ENCODE data around the gene FANCE. TPM values are rescaled to one million over a fixed set of nuclear protein-coding genes. Genes with fewer than 3 reads are reported as not detected.
A peak's percentile ranks its signal among the peaks of the same experiment; 100 is the strongest.

FANCE gene
- total RNA-seq, 2 donors from 2014 or later, result 4.9 to 9.2 TPM

DNA sequence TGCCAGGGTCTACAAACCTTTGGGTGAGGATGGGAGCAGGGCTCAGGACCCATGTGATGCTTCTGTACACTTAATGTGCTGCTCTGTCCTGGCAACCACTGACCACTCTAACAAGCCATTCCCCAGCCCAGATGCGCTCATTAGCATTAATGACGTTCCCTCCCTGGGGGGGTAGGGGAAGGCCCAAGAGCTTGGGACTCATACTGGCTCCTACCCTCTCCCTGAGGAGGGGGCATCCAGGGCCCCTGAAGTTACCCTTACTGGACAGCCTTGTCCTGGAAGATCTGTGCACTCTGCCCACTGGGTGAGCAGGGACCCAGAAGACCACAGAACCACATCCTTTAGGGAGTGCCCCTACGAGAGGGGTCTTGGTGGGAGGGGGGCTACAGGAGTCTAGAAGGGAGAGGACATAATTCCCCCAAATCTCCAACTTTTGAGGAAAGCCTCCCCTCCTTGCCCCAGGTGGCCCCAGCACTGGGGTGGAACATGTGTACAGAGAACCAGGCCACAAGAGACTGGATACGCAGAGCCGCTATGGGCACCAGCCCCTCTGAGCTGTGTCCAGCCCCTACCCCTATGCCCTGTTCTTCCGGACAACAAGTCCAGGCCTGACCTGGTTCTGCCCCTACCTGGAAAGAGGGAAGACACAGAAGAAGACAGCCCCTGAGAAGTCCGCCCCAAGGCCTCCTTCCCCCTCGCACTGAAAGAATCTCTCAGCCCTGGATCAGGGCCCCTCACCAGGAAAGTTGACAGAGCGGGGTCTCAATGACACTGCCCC is 43.3 kb downstream of the FANCE start:
- H3K36me3 ChIP-seq (replicated peaks in 1 of 2; ENCODE audit: insufficient read depth in 1 of 2, low read depth in 2 of 2), result no peaks in the 10 kb centered on the region
- DNase-seq (no peak), ATAC-seq (no peak)
- WGBS, 2 donors, result 61 to 70% methylated on average over 5 to 9 of the region's 9 CpGs
- H3K27me3 ChIP-seq, result no peaks in the 10 kb centered on the region
- H3K4me1 ChIP-seq, result peaks cover 53% of the 10 kb centered on the region
- TF ChIP-seq, protein P1, sequence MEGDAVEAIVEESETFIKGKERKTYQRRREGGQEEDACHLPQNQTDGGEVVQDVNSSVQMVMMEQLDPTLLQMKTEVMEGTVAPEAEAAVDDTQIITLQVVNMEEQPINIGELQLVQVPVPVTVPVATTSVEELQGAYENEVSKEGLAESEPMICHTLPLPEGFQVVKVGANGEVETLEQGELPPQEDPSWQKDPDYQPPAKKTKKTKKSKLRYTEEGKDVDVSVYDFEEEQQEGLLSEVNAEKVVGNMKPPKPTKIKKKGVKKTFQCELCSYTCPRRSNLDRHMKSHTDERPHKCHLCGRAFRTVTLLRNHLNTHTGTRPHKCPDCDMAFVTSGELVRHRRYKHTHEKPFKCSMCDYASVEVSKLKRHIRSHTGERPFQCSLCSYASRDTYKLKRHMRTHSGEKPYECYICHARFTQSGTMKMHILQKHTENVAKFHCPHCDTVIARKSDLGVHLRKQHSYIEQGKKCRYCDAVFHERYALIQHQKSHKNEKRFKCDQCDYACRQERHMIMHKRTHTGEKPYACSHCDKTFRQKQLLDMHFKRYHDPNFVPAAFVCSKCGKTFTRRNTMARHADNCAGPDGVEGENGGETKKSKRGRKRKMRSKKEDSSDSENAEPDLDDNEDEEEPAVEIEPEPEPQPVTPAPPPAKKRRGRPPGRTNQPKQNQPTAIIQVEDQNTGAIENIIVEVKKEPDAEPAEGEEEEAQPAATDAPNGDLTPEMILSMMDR (IDR thresholded peaks at IDR 0.05), result no peak
- TF ChIP-seq POLR2A (IDR thresholded peaks at IDR 0.05), result no peak
- peak overlapping the region in 3 of 4 donors; percentile 65 to 89 (median 84) for H3K27ac ChIP-seq
- peak overlapping the region; percentile 76 to 100 for H3K4me3 ChIP-seq
- no peaks in the 10 kb centered on the region for H3K9me3 ChIP-seq
- intact Hi-C loops (cut with DNase I), result no loop called here

DNA sequence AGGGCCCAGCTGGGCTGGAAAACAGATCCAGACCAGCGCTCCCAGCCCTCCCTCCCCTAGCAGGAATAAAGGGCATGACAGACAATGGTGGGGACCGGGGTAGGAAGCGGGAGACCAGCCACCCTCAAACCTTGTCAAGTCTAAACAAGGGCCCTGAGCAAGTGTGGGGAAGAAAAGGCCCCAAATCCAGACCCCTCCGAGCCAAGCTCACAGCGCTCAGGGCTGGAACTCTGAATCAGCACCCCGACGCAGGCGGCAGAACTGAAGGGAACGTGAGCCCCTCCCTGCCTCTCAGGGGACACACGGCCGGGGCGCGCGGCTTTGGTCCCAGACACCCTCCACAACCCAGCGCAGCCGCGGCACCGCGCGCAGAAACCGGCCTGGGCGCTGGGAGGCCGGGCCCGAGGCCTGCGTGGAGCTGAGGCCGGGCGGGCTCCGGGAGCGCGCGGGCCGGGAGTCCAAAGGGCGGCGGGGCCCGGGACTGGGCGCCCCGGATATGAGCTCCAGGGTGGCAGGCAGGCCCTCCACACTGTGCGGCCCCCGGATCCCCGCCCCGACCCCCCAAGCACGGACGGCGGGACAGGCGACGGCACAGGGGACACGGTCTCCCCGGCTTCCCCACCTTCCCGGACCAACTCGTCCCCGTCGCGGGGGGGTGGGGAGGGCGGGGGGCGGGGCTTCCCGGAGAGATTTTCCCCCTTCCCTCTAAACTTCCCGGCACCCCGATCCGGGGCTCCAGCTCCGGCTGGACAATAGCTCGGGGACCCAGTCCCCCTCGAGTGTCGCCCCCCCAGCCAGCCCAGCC is 44.1 kb downstream of the FANCE start:
- TF ChIP-seq, protein P1 (IDR thresholded peaks at IDR 0.05), result no peak
- peak in 2 of 3 donors; percentile 12 to 13 for TF ChIP-seq POLR2A (IDR thresholded peaks at IDR 0.05)
- Histone ChIP-seq H3K9me3 (no peaks in the 10 kb centered on the region), H3K27ac (peak overlapping the region; percentile 55 to 89 (median 74)), H3K4me1 (peaks cover 45% of the 10 kb centered on the region), H3K27me3 (no peaks in the 10 kb centered on the region), H3K4me3 (peak overlapping the region; percentile 76 to 100), H3K36me3 (replicated peaks in 1 of 2; ENCODE audit: insufficient read depth in 1 of 2, low read depth in 2 of 2) (no peaks in the 10 kb centered on the region)
- WGBS, 2 donors, result 7 to 20% methylated on average over 2 to 50 of the region's 63 CpGs
- intact Hi-C loops (cut with DNase I), result no loop called here
- DNase-seq (peak; percentile 49 to 60 (median 52)), ATAC-seq (peak; percentile 66)

GRCh38 chr6:35496841-35497570 is 44.9 kb downstream of the FANCE start, which contains the start of gene TEAD3:
TEAD3 (minus strand) TSS chr6:35497079.
- no peak for TF ChIP-seq POLR2A (IDR thresholded peaks at IDR 0.05)
- TF ChIP-seq, protein P1 (IDR thresholded peaks at IDR 0.05), result peak in 1 of 7 experiments; percentile 3
- Histone ChIP-seq H3K27ac (peak within 1 kb of the TSS; percentile 55 to 89 (median 76)), H3K27me3 (no peaks in the 10 kb centered on the region), H3K4me3 (peak within 1 kb of the TSS; percentile 76 to 100), H3K9me3 (no peaks in the 10 kb centered on the region), H3K4me1 (peaks cover 38% of the 10 kb centered on the region), H3K36me3 (replicated peaks in 1 of 2; ENCODE audit: insufficient read depth in 1 of 2, low read depth in 2 of 2) (no peaks in the 10 kb centered on the region)
- ATAC-seq, result peak; percentile 77
- 0 to 3% methylated on average over 12 to 65 of the region's 98 CpGs for WGBS, 2 donors
- DNase-seq, result peak; percentile 41 to 66 (median 57)
- intact Hi-C loops (cut with DNase I), result no loop called here

- TF ChIP-seq, protein P1 (IDR thresholded peaks at IDR 0.05), result no peak
- TF ChIP-seq POLR2A (IDR thresholded peaks at IDR 0.05), result peak in 1 of 3 donors; percentile 36
- H3K4me1 ChIP-seq, result peaks cover 33% of the 10 kb centered on the region
- intact Hi-C loops (cut with DNase I), result no loop called here
- DNase-seq (peak; percentile 39 to 53 (median 44)), ATAC-seq (peak; percentile 13)
- no peaks in the 10 kb centered on the region for H3K27me3 ChIP-seq
- H3K27ac ChIP-seq, result peak overlapping the region; percentile 55 to 89 (median 76)
- peak overlapping the region; percentile 28 to 43 for H3K4me3 ChIP-seq
- H3K36me3 ChIP-seq (replicated peaks in 1 of 2; ENCODE audit: insufficient read depth in 1 of 2, low read depth in 2 of 2), result no peaks in the 10 kb centered on the region
- no peaks in the 10 kb centered on the region for H3K9me3 ChIP-seq
- WGBS, 2 donors, result 9 to 38% methylated on average over 17 to 75 of the region's 77 CpGs
These were observed 45.7 kb downstream of the FANCE start for GRCh38 chr6:35497571-35498421.

Measured in body of pancreas (tissue), 4 donors.